Measurements from ENCODE around the gene EPS8L3.

Gene EPS8L3, protein sequence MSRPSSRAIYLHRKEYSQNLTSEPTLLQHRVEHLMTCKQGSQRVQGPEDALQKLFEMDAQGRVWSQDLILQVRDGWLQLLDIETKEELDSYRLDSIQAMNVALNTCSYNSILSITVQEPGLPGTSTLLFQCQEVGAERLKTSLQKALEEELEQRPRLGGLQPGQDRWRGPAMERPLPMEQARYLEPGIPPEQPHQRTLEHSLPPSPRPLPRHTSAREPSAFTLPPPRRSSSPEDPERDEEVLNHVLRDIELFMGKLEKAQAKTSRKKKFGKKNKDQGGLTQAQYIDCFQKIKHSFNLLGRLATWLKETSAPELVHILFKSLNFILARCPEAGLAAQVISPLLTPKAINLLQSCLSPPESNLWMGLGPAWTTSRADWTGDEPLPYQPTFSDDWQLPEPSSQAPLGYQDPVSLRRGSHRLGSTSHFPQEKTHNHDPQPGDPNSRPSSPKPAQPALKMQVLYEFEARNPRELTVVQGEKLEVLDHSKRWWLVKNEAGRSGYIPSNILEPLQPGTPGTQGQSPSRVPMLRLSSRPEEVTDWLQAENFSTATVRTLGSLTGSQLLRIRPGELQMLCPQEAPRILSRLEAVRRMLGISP

DNA sequence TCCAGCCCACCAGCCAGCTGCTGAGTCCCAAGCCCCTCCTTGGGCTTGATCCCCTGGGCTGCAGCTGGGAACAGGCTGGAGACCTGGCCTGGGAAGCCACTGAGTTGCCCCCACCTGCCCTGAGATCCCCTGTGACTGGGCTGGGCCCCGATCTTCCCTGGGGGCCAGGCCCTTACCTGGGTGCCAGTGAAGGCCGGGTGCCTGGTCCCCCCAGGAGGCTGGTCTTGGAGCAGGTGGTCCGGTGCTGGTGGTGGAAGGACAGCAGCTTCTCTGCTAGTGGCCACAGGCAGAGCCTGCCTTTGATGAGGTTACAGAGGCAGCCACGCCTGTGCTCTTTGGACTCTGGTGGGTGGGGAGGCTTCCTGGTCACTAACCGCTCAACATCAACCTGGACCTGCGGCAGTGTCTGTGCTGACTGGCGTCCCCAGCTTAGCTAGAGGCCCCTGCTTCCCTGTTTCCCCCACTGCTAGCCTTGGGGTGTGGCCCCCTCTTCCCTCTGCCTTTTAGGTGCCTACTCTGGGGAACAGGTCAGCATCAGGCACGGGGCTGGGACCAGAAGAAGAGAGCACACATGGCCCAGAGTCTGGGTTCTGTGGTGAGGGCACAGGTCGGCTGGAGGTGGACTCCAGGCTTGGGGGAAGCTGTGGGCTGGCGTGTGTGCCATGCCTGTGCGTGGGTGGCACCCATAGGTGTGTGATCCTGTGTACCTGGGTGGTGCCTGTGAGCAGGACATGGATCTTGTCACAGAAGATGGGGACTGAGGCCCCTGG is at the start of gene EPS8L3:
Gene EPS8L3, minus strand, starts transcription at position 278 of the 770 bp plus-strand sequence. CDS start 2,174 bp downstream, outside the sequence.
- TF ChIP-seq, protein P1, sequence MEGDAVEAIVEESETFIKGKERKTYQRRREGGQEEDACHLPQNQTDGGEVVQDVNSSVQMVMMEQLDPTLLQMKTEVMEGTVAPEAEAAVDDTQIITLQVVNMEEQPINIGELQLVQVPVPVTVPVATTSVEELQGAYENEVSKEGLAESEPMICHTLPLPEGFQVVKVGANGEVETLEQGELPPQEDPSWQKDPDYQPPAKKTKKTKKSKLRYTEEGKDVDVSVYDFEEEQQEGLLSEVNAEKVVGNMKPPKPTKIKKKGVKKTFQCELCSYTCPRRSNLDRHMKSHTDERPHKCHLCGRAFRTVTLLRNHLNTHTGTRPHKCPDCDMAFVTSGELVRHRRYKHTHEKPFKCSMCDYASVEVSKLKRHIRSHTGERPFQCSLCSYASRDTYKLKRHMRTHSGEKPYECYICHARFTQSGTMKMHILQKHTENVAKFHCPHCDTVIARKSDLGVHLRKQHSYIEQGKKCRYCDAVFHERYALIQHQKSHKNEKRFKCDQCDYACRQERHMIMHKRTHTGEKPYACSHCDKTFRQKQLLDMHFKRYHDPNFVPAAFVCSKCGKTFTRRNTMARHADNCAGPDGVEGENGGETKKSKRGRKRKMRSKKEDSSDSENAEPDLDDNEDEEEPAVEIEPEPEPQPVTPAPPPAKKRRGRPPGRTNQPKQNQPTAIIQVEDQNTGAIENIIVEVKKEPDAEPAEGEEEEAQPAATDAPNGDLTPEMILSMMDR (IDR thresholded peaks at IDR 0.05; ENCODE audit: insufficient read depth, missing control alignments) = no peak

DNA sequence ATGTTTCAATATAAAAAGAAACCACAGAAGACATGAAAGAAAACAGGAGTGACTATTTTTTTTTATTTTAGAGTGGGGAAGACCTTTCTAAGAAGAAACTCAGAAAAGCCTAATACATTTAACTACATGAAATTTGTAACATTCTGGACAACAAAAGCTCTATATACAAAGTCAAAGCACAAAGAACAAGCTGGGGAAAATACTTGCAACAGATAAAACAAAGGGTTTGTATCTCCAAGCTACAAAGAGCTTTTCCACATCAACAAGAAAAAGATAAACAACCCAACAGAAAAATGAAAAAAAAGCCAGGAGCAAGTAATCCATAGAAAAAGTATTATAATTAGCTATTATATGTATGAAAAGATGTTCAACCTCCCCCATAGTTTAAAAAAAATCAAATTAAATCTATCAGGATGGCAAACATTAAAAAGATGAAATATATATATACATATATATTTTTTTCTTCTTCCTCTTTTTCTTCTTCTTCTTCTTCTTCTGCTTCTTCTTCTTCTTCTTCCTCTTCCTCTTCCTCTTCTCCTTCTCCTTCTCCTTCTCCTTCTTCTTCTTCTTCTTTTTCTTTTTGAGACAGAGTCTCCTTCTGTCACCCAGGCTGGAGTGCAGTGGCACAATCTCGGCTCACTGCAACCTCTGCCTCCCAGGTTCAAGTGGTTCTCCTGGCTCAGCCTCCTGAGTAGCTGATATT is 49.1 kb upstream of the EPS8L3 start:
- DNase-seq (ENCODE audit: insufficient read length, low spot score) (no peak), FAIRE-seq (no peak)
- TF ChIP-seq, protein P1 (IDR thresholded peaks at IDR 0.05; ENCODE audit: insufficient read depth, missing control alignments) = no peak

More for the DNA sequence above, at the start of gene EPS8L3:
- DNase-seq (ENCODE audit: insufficient read length, low spot score) = no peak
- FAIRE-seq = no peak

DNA sequence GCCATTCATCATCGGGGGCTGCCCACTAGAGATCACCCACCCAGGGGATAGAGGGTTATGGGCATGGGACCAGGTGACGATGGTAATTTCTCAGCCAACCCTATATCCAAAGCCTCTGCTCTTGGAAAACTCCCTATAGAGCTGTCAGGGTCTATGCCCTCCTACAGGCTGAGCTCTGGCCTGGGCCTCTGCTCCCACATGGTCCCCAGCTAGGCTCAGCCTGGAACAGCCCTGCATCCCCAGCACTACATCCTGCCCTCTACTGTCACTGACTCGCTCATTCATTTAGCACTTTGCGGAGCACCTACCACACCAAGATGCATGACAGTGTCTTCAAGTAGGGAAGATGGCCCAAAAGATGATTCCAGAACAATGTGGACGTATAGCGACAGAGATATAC is 45.0 kb upstream of the EPS8L3 start:
- FAIRE-seq (no peak), DNase-seq (ENCODE audit: insufficient read length, low spot score) (no peak)
- TF ChIP-seq, protein P1 (IDR thresholded peaks at IDR 0.05; ENCODE audit: insufficient read depth, missing control alignments) = no peak

DNA sequence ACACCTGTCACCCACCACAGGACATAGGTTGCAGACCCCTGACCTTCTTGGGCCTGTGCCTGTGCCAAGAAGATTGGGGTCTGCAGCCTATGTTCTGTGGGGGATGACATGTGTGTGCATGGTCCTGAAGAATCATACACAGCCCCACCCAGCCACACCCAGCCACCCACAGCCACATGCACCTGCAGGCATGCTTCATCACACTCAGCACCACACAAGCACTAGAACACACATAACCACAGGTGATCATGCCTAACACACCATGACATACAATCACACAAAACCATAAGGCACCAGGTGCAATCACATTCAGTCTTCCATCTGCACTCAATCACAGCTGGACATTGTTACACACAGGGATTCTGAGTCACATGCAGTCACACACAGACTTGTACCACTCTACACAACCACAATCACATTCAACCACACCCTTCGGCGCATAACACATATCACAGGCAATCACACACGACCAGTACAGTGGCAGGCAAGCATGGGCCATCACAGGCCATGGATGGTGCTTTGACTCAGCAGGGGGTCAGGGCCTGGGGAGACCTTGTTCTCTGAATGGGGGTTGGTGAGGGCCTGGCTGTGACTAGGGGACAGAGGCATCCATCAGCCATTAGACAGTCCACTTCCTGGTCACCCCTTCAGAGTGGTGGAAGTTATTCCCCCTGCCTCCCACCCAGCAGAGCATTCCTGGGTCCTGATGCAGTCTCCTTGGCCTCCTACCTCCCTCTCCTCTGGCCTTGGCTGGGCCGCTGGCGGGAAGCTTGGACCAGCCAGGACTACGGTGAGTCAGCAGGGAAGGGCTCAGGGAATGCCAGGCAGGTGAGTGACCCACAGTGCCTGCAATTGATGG is 44.3 kb upstream of the EPS8L3 start:
- TF ChIP-seq, protein P1 (IDR thresholded peaks at IDR 0.05; ENCODE audit: insufficient read depth, missing control alignments) = no peak
- DNase-seq (ENCODE audit: insufficient read length, low spot score) (no peak), FAIRE-seq (no peak)

DNA sequence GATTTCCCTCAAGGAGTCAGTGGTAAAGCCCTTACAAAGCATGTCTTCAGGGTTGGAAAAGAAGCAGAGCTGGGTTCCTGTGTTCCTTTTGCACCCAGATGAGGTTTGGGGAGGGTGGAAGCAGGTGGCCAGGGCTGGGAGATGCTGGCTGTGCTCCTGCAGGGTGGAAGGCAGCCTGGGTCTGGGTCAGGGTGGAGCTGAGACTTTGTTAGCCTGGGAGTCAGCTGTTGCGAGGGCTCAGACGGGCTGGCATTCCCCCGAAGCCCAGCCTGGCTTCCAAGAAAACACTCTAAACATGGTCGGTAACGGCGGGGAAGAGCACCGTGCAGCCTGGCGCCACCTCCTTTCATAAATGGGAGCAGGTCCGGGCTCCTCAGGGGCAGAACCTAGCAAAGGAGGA is 43.7 kb upstream of the EPS8L3 start:
- TF ChIP-seq, protein P1 (IDR thresholded peaks at IDR 0.05; ENCODE audit: insufficient read depth, missing control alignments) = no peak
- DNase-seq (ENCODE audit: insufficient read length, low spot score) (no peak), FAIRE-seq (no peak)

DNA sequence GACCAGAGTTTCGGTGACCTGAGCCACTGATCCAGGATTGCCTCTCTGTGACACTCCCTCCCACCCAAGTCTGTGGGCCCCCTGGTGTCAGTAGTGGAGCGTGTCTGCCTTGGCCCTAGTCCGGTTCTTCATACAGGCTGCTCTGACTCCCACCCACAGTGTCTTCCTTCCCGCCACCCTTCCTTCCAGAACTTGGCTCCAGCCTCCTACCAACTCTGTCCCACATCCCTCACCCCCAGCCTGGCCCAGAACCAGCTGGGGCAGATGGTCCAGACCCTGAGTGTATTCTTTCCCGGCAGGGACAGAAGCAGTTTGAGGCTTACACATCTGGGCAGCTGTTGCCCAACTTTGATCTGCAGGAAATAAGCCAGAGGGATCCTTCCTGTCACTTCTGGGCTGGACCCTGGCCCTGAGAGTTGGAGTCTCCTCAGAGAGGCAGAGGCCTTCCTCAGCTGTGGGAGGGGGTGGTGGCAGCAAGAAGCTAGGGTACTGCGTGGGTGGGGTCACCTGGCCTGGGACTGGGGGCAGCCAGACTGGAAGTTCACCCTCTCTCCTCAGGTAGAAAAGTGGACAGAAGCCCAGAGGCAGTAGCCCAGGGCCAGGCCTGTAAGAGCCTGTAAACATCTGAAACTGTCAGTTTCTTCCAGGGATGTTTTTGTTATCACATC is 43.1 kb upstream of the EPS8L3 start:
- DNase-seq (ENCODE audit: insufficient read length, low spot score) (no peak), FAIRE-seq (no peak)
- TF ChIP-seq, protein P1 (IDR thresholded peaks at IDR 0.05; ENCODE audit: insufficient read depth, missing control alignments) = no peak

All from D721Med (cell line).